H1 (cell line): ENCODE data around the gene ZDHHC11B. TPM values are rescaled to one million over a fixed set of nuclear protein-coding genes. Genes with fewer than 3 reads are reported as not detected.
A peak's percentile ranks its signal among the peaks of the same experiment; 100 is the strongest.

Experiments
- CTCF ChIA-PET: fragments of 300-600 bp; sonication (Branson Sonifier 250); formaldehyde crosslinking; loops from one replicate; lab custom pipeline; 2021; ENCODE audit not compliant: partially characterized antibody; lab: Charles Lee
- POLR2A ChIA-PET: fragments of 300-600 bp; sonication (Branson Sonifier 250); formaldehyde crosslinking; loops from one replicate; lab custom pipeline; 2021; ENCODE audit warnings: inconsistent platforms; ENCODE audit not compliant: partially characterized antibody; lab: Charles Lee
- DNase-seq, 2 experiments: peaks; one replicate each; pipeline versions ENCODE4 v3.0.0 to v3.0.0-alpha.2; 2010 to 2022; ENCODE audit warnings: low spot score in 2 of 2, low read depth in 1 of 2, mixed read lengths in 1 of 2
- FAIRE-seq: peaks from 2 replicates; lab custom pipeline; 2011; peaks lifted over from hg19 to GRCh38; lab: Jason Lieb, UNC
- H2AFZ ChIP-seq: 2 replicates; pipeline ENCODE4 v1.8.1; 2012; ENCODE audit warnings: low read length, inconsistent platforms
- H2AK5ac ChIP-seq: 2 replicates; pipeline ENCODE4 v1.6.1; 2013; ENCODE audit warnings: low read depth, low read length
- H2BK120ac ChIP-seq: replicated peaks from 2 replicates; pipeline ENCODE3; 2013; ENCODE audit warnings: low read depth, low read length, inconsistent platforms
- H2BK12ac ChIP-seq: 2 replicates; pipeline ENCODE4 v1.6.1; 2013; ENCODE audit warnings: low read depth, low read length
- H2BK15ac ChIP-seq: 2 replicates; pipeline ENCODE4 v1.6.1; 2013; ENCODE audit warnings: low read length
- H2BK20ac ChIP-seq: 2 replicates; pipeline ENCODE4 v1.6.1; 2013; ENCODE audit warnings: low read length
- H2BK5ac ChIP-seq: 2 replicates; pipeline ENCODE4 v1.6.1; 2013; ENCODE audit warnings: low read depth, low read length
- H3K14ac ChIP-seq: 2 replicates; pipeline ENCODE4 v1.6.1; 2013; ENCODE audit warnings: inconsistent platforms; ENCODE audit not compliant: insufficient read length
- H3K18ac ChIP-seq: 2 replicates; pipeline ENCODE4 v1.6.1; 2013; ENCODE audit warnings: low read length; ENCODE audit errors: extremely low read depth
- H3K23ac ChIP-seq: 2 replicates; pipeline ENCODE4 v1.6.1; 2013; ENCODE audit warnings: inconsistent platforms; ENCODE audit not compliant: insufficient read length
- H3K23me2 ChIP-seq: 2 replicates; pipeline ENCODE4 v1.6.1; 2013; ENCODE audit warnings: low read depth, low read length
- H3K27ac ChIP-seq: 2 replicates; pipeline ENCODE4 v1.6.1; 2011; ENCODE audit warnings: low read depth, low read length, inconsistent platforms
- H3K27me3 ChIP-seq, 4 experiments: replicated peaks in 1 of 4; 1 replicate in 1 of 4; 2 replicates in 3 of 4; pipeline versions ENCODE4 v1.6.1 to v1.8.1; 2011 to 2013; ENCODE audit warnings: low read length in 3 of 4, mild to moderate bottlenecking in 3 of 4, inconsistent platforms in 2 of 4, mixed read lengths in 2 of 4, moderate library complexity in 1 of 4; ENCODE audit not compliant: control insufficient read depth in 3 of 4, insufficient read depth in 3 of 4; ENCODE audit errors: extremely low read depth in 1 of 4
- H3K36me3 ChIP-seq, 4 experiments: 2 replicates each; pipeline versions ENCODE4 v1.6.1 to v1.8.1; 2011 to 2013; ENCODE audit warnings: mild to moderate bottlenecking in 4 of 4, low read length in 3 of 4, moderate library complexity in 2 of 4, control low read depth in 1 of 4, inconsistent platforms in 1 of 4; ENCODE audit not compliant: insufficient read depth in 4 of 4, control insufficient read depth in 2 of 4
- H3K4ac ChIP-seq: replicated peaks from 2 replicates; pipeline ENCODE3; 2013; ENCODE audit warnings: low read length, low read depth, mixed read lengths, inconsistent platforms; ENCODE audit not compliant: insufficient read length
- H3K4me1 ChIP-seq, 4 experiments: replicated peaks in 1 of 4; 1 replicate in 1 of 4; 2 replicates in 3 of 4; pipeline versions ENCODE4 v1.6.1 to v1.8.1; 2011 to 2013; ENCODE audit warnings: low read length in 3 of 4, inconsistent platforms in 2 of 4, mixed read lengths in 1 of 4; ENCODE audit not compliant: insufficient read depth in 4 of 4, control insufficient read depth in 3 of 4
- H3K4me2 ChIP-seq, 2 experiments: 2 replicates each; pipeline versions ENCODE4 v1.6.1 to v1.8.1; 2011 to 2013; ENCODE audit warnings: low read depth in 2 of 2, low read length in 2 of 2, control low read depth in 1 of 2, inconsistent platforms in 1 of 2, mild to moderate bottlenecking in 1 of 2; ENCODE audit not compliant: insufficient read depth in 1 of 2
- H3K4me3 ChIP-seq, 4 experiments: fragments of 200-600, 300-600 bp in 1 of 4; sonication (generic), shearing (Covaris generic), sonication (Bioruptor Twin) in 1 of 4; 2 replicates each; pipeline versions ENCODE4 v1.5.1 to v1.8.1; 2011 to 2016; ENCODE audit warnings: low read length in 4 of 4, low read depth in 3 of 4, control low read depth in 2 of 4, inconsistent platforms in 2 of 4, mild to moderate bottlenecking in 2 of 4, mixed read lengths in 1 of 4, moderate library complexity in 1 of 4; ENCODE audit not compliant: insufficient read depth in 2 of 4; ENCODE audit errors: extremely low read depth in 1 of 4
- H3K56ac ChIP-seq: replicated peaks from 2 replicates; pipeline ENCODE3; 2013; ENCODE audit warnings: low read depth, mild to moderate bottlenecking, mixed read lengths, low read length, inconsistent platforms; ENCODE audit not compliant: insufficient read length
- H3K79me1 ChIP-seq: 2 replicates; pipeline ENCODE4 v1.6.1; 2013; ENCODE audit warnings: low read depth, low read length, control low read depth
- H3K79me2 ChIP-seq, 2 experiments: 2 replicates each; pipeline versions ENCODE4 v1.6.1 to v1.8.1; 2012 to 2013; ENCODE audit warnings: low read length in 2 of 2, mild to moderate bottlenecking in 2 of 2, inconsistent platforms in 1 of 2; ENCODE audit not compliant: insufficient read depth in 2 of 2, control insufficient read depth in 1 of 2
- H3K9ac ChIP-seq, 4 experiments: replicated peaks in 1 of 4; 1 replicate in 1 of 4; 2 replicates in 3 of 4; pipeline versions ENCODE4 v1.6.1 to v1.8.1; 2011 to 2013; ENCODE audit warnings: low read depth in 3 of 4, low read length in 3 of 4, control low read depth in 2 of 4, mild to moderate bottlenecking in 2 of 4, moderate library complexity in 2 of 4, inconsistent platforms in 1 of 4; ENCODE audit errors: extremely low read depth in 1 of 4
- H3K9me3 ChIP-seq, 2 experiments: 2 replicates each; pipeline versions ENCODE4 v1.6.1 to v1.8.1; 2012 to 2013; ENCODE audit warnings: mild to moderate bottlenecking in 2 of 2, moderate library complexity in 2 of 2, control low read depth in 1 of 2, inconsistent platforms in 1 of 2, low read depth in 1 of 2, low read length in 1 of 2, mixed read lengths in 1 of 2; ENCODE audit not compliant: insufficient read depth in 2 of 2
- H4K20me1 ChIP-seq, 2 experiments: replicated peaks in 1 of 2; 2 replicates each; pipeline versions ENCODE3 to v1.8.1; 2011 to 2013; ENCODE audit warnings: inconsistent platforms in 2 of 2, low read length in 2 of 2, mild to moderate bottlenecking in 1 of 2; ENCODE audit not compliant: insufficient read depth in 2 of 2, control insufficient read depth in 1 of 2
- H4K5ac ChIP-seq: 2 replicates; pipeline ENCODE4 v1.6.1; 2013; ENCODE audit warnings: low read length, low read depth, mixed read lengths, inconsistent platforms; ENCODE audit not compliant: insufficient read length
- H4K8ac ChIP-seq: 2 replicates; pipeline ENCODE4 v1.8.0; 2013; ENCODE audit warnings: mild to moderate bottlenecking, moderate library complexity, low read length, inconsistent platforms; ENCODE audit not compliant: insufficient read depth; ENCODE audit errors: extremely low read depth
- H4K91ac ChIP-seq: replicated peaks from 2 replicates; pipeline ENCODE3; 2013; ENCODE audit warnings: low read length, mixed read lengths, inconsistent platforms; ENCODE audit not compliant: insufficient read length
- MAFK ChIP-seq: IDR thresholded peaks from 2 replicates; pipeline ENCODE4 v1.6.1; 2012; ENCODE audit warnings: low read depth, mild to moderate bottlenecking, improper control_type of control experiment, low read length
- RAD21 ChIP-seq, 2 experiments: IDR thresholded peaks in 1 of 2; conservative IDR thresholded peaks in 1 of 2; 2 replicates each; pipeline ENCODE4 v1.6.1; 2011; ENCODE audit warnings: low read depth in 2 of 2, low read length in 2 of 2, improper control_type of control experiment in 1 of 2, inconsistent platforms in 1 of 2, mild to moderate bottlenecking in 1 of 2, moderate library complexity in 1 of 2
- WGBS, 2 experiments: shearing (Covaris generic) in 1 of 2; methylation state at CpG; one replicate each; pipeline versions ENCODE4 v1.1.6 to v1.1.7; 2013 to 2015; ENCODE audit warnings: low lambda C conversion rate in 2 of 2, mixed read lengths in 2 of 2, inconsistent platforms in 1 of 2, low coverage in 1 of 2, missing lambda C conversion rate in 1 of 2; ENCODE audit not compliant: insufficient replicate concordance in 2 of 2, insufficient coverage in 1 of 2, insufficient read length in 1 of 2; ENCODE audit errors: extremely low coverage in 1 of 2, missing lambda C conversion rate in 1 of 2; 5-methylcytosine and 5-hydroxymethylcytosine counted together
- polyA plus RNA-seq, 7 experiments: library from polyadenylated mRNA; depleted of rRNA in 3 of 7; stranded (reverse) in 5 of 7; unstranded in 2 of 7; fragments of >200 nt in 5 of 7; fragments of 200-250 nt in 2 of 7; gene quantifications; 1 replicate in 5 of 7; 2 replicates in 1 of 7; 4 replicates in 1 of 7; pipeline versions ENCODE4 v1.2.1 to v1.2.3, GENCODE V29; 2011 to 2013; ENCODE audit warnings: missing spikeins in 2 of 7, mixed read lengths in 2 of 7
- total RNA-seq: library from RNA; stranded (reverse); fragmentation: NEBNext Ultra II Directional; extraction: Animal tissue kit (Norgen Biotek cat#: 25700); gene quantifications from 2 replicates; pipeline ENCODE4 v1.2.1, GENCODE V29; 2021

ZDHHC11B gene
- total and polyA plus RNA-seq, 2 of the 8 experiments (the other 6 are each of a cell fraction or from before 2014, with no cell fraction given): 0.29 to 2.5 TPM

DNA sequence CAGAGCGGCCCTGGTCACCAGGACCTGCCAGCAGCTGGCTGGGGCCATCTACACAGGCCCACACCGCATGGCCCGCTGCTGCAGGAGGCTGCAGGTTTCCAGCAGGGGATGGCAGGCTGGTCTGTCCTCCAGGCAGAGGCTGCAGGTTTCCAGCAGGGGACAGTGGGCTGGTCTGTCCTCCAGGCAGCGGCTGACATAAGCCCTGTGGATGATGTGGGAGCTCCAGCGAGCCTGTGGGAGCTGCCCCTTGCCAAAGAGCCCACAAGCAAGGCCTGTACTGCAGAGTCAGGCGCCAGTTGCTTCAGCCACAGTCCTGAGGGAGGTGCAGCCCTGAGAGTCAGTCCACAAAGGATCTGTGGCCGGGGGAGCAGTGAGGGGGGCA, 109.9 kb downstream of the ZDHHC11B start:
- peak in 1 of 2 experiments; percentile 45 for DNase-seq
- H2BK20ac ChIP-seq: no peak overlapping the region
- FAIRE-seq: no peak

More for the DNA sequence above, 109.9 kb downstream of the ZDHHC11B start:
- H4K91ac ChIP-seq: no peak overlapping the region
- H3K56ac ChIP-seq: no peak overlapping the region
- no peak overlapping the region for H3K18ac ChIP-seq
- H3K27ac ChIP-seq: no peak overlapping the region
- H4K8ac ChIP-seq: no peak overlapping the region
- H3K9me3 ChIP-seq: no peaks in the 10 kb centered on the region
- H3K4ac ChIP-seq: no peak overlapping the region
- H2AFZ ChIP-seq: no peak overlapping the region
- H3K79me1 ChIP-seq: no peaks in the 10 kb centered on the region
- H2BK12ac ChIP-seq: 0 out of 2 replicates have a peak overlapping the region, but pooled peaks have one; percentile 3
- no peak overlapping the region for H3K23ac ChIP-seq
- WGBS, 2 experiments: 86% methylated on average over 7 of the region's 7 CpGs; no CpG with 5 or more reads in 1 of the 2 experiments
- H3K4me2 ChIP-seq: no peak overlapping the region
- no peaks in the 10 kb centered on the region for H3K79me2 ChIP-seq
- no peak overlapping the region for H2AK5ac ChIP-seq
- H3K9ac ChIP-seq: no peak overlapping the region
- H3K36me3 ChIP-seq: no peaks in the 10 kb centered on the region
- peaks cover 0 to 14% (median 6%) of the 10 kb centered on the region in 4 experiments; a peak in 3 of 7 replicates for H3K27me3 ChIP-seq
- H3K14ac ChIP-seq: no peak overlapping the region
- H4K20me1 ChIP-seq: peaks cover 7 to 16% of the 10 kb centered on the region in 2 experiments
- H3K4me3 ChIP-seq: no peak overlapping the region
- no peak overlapping the region for H2BK5ac ChIP-seq
- no peak overlapping the region for H2BK15ac ChIP-seq
- H3K4me1 ChIP-seq: peaks cover 0 to 21% (median 10%) of the 10 kb centered on the region in 4 experiments; a peak in 6 of 7 replicates
- no peak overlapping the region for H4K5ac ChIP-seq
- ChIA-PET POLR2A (interaction anchor here (0.7 to 1.0 kb wide), 2 partner anchors 17 to 106 kb away, joined by 3 read pairs; no protein-coding TSS in a partner anchor), CTCF (interaction anchor here (0.9 kb wide), 1 partner anchor 231 kb away, joined by 3 read pairs; no protein-coding TSS in a partner anchor)
- H2BK120ac ChIP-seq: no peak overlapping the region
- TF ChIP-seq MAFK (no peak), RAD21 (IDR thresholded peaks at IDR 0.05 in 1 of 2, conservative IDR thresholded peaks at IDR 0.05 in 1 of 2; ENCODE audit: low read depth in 2 of 2, low read length in 2 of 2) (peak in 1 of 2 experiments; percentile 13; a peak in 1 of 4 replicates)
- no peaks in the 10 kb centered on the region for H3K23me2 ChIP-seq
